SKM-1 (cell line): ENCODE data around the gene GAB2.
"Not testable (repeated sequence)": the region's sequence is repeated elsewhere in the genome, so short reads cannot be mapped to it uniquely, and the experiment has no call there.

ENCODE experiments used
- DNase-seq: peaks from one replicate; lab custom pipeline; 2025; ENCODE audit not compliant: unreplicated experiment; lab: John Stamatoyannopoulos, UW

GAB2 gene

GRCh38 chr11:78290293-78291176 is 127.1 kb downstream of the GAB2 start:
- DNase-seq: peak; percentile 95

DNA sequence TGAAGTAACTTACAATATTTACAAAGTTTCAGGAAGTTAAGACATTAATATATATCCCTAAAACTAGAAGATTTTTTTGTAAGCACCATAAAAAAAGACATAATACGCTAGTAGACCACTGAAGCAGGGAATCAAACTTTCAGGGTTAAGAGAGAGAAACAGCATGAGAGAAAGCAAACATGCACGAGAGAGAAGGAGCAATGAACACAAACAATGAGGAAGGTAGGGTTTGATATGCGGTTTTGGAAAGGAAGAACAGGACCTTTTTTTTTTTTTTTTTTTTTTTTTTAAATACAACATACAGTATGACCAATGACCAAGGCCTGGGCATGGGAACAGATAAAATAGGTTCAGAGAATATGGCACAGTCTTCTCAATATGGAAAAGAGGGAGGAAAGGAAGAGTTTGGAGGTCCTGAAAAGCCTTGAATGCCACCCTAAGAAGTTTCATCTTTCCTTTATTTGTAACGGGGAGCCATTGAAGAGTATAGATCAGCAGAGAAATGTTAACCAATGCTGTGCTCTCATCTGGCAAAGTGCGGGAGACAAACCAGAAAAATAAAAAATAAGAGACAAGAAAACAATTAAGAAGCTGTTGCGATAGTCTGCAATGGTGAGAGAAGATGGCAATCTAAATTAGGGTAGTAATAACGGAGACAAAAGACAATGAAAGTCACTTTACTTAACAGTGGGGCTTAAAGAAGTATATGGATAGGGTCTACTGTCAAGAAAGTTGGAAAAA is 127.9 kb downstream of the GAB2 start:
- DNase-seq: peak; percentile 26

DNA sequence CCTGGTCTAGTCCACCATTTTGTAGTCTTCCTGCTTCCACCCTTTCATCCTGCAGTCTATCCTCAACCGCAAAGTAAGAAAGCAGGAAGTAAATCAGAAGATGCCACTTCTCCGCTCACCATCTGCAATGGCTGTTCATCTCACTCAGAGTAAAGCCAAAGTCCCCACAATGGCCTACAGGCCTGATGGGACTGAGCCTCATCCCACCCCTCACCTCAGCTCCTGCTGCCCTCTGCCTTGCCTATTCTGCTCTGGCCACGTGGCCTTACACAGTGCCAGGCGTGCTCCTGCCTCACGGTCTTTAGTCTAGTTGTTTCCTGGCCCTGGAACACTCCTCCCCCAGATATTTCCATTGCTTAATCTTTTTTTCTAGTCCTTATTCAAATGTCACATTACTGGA is 133.4 kb downstream of the GAB2 start:
- DNase-seq: no peak

DNA sequence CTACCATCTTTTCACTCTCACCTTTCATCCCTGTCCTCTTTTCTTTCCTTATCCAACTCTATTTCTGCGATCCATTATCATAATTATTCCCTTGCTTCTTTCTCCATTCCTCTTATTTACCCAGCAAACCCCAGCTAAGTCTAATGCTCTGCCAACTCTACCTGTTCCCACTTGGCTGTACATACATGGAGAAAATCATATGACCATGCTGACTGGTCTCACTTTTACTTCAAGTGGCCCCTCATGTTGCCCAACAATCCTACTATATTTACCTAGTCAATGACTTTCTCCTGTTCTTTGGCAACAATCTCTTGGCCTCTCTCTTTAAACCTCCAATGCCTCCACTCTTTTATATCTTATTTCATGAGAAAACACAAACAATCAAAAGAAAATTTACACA is 134.8 kb downstream of the GAB2 start:
- no peak for DNase-seq

GRCh38 chr11:78281511-78281910 is 136.1 kb downstream of the GAB2 start:
- DNase-seq: no peak

DNA sequence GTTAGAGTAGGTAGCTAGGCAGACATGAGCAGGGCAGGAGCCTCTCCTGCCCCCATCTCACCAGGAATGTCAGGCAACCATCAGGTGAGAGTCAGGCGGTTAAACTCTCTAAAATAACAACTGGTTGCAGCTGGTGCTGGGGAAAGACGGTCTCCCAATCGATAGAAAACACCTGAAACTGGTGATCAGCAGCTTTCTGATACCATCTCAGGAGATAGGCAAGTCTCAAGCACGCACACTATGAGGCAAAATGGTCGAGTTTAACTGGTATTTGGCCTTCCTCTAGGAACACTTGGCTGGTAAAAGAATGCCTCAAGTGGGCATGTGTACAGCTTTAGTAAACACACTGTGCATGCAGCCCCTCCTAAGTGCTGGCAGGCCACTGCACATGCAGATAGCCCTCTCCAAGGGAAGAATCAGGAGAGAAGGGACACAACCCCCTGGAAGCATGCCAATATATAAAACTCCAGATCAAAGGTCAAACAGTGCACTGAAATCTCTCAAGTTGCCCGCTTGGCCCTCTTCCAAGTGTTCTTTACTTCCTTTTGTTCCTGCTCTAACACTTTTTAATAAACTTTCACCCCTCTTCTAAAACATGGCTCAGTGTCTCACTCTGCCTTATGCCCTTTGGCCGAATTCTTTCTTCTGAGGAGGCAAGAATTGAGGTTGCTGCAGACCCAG is 140.2 kb downstream of the GAB2 start:
- DNase-seq: no peak

DNA sequence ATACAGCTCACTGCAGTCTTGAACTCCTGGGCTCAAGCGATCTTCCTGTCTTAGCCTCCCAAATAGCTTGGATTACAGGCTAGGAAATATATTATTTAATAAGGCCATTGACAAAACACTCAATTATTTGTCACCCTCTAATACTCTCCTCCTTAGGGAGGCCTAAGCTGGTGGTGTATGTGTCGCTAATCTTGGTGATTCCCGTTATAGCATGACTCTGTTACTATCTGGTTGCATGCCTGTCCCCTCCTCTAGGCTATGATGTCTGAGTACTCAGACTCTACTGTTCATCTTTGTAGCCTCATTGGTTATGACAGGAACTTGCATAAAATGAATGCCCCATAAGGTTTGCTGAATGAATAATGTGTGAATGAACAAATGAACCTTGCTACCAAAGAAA is 141.3 kb downstream of the GAB2 start:
- no peak for DNase-seq

GRCh38 chr11:78274739-78275138 is 142.9 kb downstream of the GAB2 start:
- no peak for DNase-seq

- not testable (repeated sequence) for DNase-seq
Observed at GRCh38 chr11:78272625-78273269, 144.9 kb downstream of the GAB2 start.

DNA sequence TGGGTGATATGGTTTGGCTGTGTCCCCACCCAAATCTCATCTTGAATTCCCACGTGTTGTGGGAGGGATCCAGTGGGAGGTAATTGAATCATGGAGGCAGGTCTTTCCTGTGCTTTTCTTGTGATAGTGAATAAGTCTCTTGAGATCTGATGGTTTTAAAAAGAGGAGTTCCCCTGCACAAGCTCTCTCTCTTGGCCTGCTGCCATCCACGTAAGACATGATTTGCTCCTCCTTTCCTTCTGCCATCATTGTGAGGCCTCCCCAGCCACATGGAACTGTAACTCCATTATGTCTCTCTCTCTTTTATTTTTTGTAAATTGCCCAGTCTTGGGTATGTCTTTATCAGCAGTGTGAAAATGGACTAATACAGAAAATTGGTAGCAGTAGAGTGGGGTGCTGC is 145.8 kb downstream of the GAB2 start:
- DNase-seq: not testable (repeated sequence)

DNA sequence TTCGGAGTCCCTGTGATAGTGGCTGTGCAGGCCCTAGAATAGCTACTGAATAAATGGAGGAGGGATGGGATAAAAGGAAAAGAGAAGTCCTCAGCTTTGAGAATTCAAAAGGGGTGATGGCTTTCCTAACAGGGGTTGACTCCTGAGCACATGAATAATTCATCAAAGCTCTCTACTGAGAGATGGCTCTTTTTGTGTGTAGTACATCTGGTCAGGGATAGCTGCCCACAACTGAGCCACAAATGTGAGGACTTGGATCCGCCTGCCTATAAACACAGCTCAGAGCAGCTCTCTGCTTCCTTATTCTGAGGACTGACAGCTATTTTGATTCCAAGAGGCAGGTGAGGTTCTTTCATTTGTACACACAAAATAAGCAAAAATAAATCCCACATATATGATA is 146.6 kb downstream of the GAB2 start:
- no peak for DNase-seq

DNA sequence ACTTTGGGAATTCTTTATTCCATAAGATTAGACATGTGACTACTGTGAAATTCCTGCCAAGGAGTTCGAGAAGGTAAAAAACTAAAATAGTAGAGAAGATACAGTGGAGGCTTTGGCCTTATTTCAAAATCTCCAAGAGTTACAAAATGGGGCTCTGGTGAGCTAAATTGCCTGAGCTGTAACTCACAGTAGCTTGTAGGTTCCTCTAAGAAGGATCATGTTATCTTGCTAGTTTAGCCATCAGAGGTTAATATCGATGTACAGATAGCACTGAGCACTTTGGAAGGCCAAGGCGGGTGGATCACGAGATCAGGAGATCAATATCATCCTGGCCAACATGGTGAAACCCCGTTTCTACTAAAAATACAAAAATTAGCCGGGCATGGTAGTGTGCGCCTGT is 147.8 kb downstream of the GAB2 start:
- DNase-seq: no peak

- DNase-seq: no peak
Observed at GRCh38 chr11:78268591-78269410, 148.8 kb downstream of the GAB2 start.

DNA sequence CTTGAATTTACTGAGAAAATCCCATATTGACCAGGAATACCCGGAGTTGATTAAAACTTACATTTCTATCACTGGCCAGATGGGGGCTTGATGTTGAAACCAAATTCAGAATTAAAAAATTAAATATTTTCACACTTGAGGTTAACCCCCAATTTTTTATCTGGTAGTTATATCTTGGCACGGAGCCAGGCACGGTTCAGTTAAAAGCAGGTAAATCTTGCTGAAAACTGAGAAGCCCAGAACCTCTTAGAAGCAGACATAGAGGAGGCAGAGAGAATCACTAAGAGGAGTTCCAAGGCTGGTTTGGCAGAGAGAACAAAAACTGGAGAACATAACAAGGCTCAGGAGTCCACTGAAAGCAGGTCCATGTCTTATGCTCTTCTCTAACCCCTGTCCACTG is 151.2 kb downstream of the GAB2 start:
- DNase-seq: no peak

GRCh38 chr11:78265326-78265725 is 152.3 kb downstream of the GAB2 start:
- DNase-seq: no peak

GRCh38 chr11:78262691-78263090 is 154.9 kb downstream of the GAB2 start:
- no peak for DNase-seq

GRCh38 chr11:78262238-78262637 is 155.4 kb downstream of the GAB2 start:
- no peak for DNase-seq

DNA sequence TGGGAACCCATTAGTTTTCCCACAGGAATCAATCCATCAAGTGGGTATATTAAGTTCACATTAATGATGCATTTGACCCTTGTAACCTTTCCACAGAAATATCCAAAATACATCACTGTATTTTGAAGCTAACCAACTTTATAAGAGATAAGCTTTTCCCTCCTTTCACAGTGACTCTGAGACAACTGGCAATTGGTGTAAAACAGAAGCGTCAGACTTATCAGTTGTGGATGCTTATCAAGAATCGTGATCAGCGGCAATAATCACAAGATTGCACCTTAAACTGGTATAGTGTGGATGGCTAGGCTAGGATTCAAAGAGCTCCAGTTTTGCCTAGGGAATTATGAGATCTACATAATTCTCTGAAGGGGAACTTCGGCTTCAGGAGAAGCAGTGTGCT is 155.8 kb downstream of the GAB2 start:
- no peak for DNase-seq

DNA sequence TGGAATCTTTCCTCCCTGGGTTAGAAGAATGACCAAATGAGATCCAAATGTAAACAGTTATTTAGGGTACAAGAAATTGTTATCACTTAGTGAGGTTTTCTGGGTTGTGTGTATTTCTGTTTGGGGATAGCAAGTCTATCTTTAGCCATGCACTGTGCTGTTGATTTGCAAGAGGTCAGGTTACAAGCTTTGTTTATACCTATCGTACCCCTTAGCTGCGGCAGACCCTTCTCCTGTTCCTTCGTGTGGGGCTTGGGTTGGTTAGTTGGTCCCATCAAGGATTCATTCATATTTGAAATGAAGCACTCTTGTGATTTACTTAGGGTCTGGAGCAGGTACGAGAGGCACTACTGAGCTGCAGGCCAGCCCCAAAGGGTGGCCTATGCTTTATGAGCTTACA is 156.3 kb downstream of the GAB2 start:
- no peak for DNase-seq

DNA sequence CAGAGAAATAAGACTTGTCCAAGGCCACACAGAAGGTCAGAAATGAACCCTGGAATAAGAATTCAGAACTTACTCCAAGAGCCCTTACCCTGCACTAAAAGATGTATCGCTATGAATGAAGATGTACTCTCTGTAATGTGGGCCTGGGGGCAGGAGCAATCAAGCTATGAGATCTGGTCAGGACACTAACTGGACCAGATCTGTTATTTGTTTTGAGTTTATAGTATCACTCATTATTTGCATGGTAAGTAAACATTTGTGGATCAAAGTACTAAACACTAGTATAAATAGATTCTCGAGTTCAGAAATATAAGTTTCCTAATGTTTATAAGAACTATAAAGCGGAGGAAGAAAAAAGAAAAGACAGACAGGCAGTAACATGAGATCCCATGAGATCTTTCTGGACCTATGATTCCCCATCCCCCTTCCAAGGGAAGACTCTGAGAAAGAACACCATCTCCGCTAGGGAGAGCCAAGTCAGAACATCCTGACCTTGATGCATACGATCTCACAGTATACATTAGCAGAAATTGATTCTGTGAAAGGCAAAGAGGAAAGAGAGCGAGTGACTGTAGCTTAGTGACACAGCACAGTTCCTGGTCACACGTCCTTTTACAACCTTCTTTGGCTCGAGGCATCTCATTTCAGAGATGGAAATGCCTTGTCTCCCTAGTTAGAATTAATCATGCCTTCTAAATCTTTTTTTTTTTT is 157.7 kb downstream of the GAB2 start:
- DNase-seq: no peak
